ENCODE results near the gene GAL3ST3. TPM values are rescaled to one million over a fixed set of nuclear protein-coding genes. Genes with fewer than 3 reads are reported as not detected.

Gene GAL3ST3
- polyA plus RNA-seq, 1 experiment = not detected

DNA sequence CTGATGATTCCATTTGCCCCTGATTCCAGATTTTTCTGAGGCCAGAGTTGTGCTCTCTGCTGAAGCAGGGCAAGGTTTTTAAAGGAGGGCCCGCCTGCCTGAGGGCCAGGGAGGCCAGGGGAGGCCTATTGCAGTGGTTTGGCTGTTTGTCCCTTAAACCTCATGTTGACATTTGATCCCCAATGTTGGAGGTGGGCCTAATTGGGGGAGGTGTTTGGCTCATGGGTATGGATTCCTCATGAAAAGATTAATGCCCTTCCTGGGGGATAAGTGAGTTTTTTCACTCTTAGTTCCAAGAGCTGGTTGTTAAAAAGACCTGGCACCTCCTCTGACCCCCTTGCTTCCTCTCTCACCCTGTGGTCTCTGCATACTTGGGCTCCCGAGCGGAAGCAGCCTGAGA is 9.2 kb downstream of the GAL3ST3 start:
- Histone ChIP-seq H3K36me3 (ENCODE audit: control insufficient read depth, insufficient read depth, low read length) (no peaks in the 10 kb centered on the region), H3K27me3 (ENCODE audit: control insufficient read depth, insufficient read depth, low read length) (peaks cover 2% of the 10 kb centered on the region), H3K4me3 (ENCODE audit: low read depth, low read length) (no peak overlapping the region)
- TF ChIP-seq CTCF (IDR thresholded peaks at IDR 0.05; ENCODE audit: insufficient read depth, low read depth, low read length) = no peak
- POLR2A ChIA-PET = no interaction called here
- DNase-seq (ENCODE audit: low read depth) = no peak
- CTCF ChIA-PET = interaction anchor here (2.9 kb wide), 1 partner anchor 17 kb away, joined by 14 read pairs; no protein-coding TSS in a partner anchor

- no peak for TF ChIP-seq CTCF (IDR thresholded peaks at IDR 0.05; ENCODE audit: insufficient read depth, low read depth, low read length)
- Histone ChIP-seq H3K4me3 (ENCODE audit: low read depth, low read length) (no peak overlapping the region), H3K27me3 (ENCODE audit: control insufficient read depth, insufficient read depth, low read length) (peaks cover 2% of the 10 kb centered on the region), H3K36me3 (ENCODE audit: control insufficient read depth, insufficient read depth, low read length) (no peaks in the 10 kb centered on the region)
- no peak for DNase-seq (ENCODE audit: low read depth)
- CTCF ChIA-PET = interaction anchor here (2.2 to 3.8 kb wide), 3 partner anchors 8 to 14 kb away, joined by 5 to 31 read pairs (median 31); partner anchors contain the start of gene SF3B2
- POLR2A ChIA-PET = no interaction called here
Measured at GRCh38 chr11:66037327-66037726, 11.6 kb downstream of the GAL3ST3 start.

GRCh38 chr11:66036334-66036710 is 12.6 kb downstream of the GAL3ST3 start:
- no peak for TF ChIP-seq CTCF (IDR thresholded peaks at IDR 0.05; ENCODE audit: insufficient read depth, low read depth, low read length)
- Histone ChIP-seq H3K4me3 (ENCODE audit: low read depth, low read length) (no peak overlapping the region), H3K36me3 (ENCODE audit: control insufficient read depth, insufficient read depth, low read length) (no peaks in the 10 kb centered on the region), H3K27me3 (ENCODE audit: control insufficient read depth, insufficient read depth, low read length) (peaks cover 2% of the 10 kb centered on the region)
- ChIA-PET CTCF (interaction anchor here (1.1 to 3.8 kb wide), 4 partner anchors 9 to 21 kb away, joined by 3 to 31 read pairs (median 18); partner anchors contain the start of gene SF3B2), POLR2A (interaction anchor here (0.8 kb wide), 1 partner anchor 15 kb away, joined by 6 read pairs; the partner anchor contains the start of gene SF3B2)
- no peak for DNase-seq (ENCODE audit: low read depth)

DNA sequence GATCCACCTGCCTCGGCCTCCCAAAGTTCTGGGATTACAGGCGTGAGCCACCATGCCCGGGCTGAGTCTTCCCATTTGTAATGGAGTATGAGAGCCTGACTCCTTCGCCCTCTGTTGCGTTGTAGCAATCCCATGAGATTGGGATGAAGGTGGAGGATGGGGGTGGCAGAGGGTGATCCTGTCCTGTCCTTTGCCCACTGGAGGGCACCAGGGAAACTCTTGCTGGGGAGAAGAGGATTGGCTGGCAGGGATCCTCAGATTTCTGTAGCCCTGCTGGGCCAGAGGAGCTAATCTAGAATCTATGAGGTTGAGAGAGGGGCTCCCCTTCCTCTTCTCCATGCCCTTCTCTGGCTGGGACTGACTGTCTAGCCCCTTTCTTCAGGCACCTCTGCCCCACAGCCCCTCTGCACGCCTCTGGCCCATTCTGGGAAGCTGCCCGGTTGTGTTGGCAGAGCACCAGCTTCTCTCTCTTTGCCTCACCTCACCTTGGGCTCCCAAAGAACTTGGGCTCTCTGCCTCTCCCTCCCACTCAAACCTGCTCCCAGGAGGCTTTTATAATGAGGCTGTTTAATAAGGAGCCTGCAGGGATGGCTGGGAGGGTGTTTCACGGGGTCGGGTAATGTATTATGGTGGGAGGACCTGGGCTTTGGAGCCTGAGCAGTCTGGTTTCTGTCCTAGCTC is 13.2 kb downstream of the GAL3ST3 start:
- Histone ChIP-seq H3K4me3 (ENCODE audit: low read depth, low read length) (no peak overlapping the region), H3K27me3 (ENCODE audit: control insufficient read depth, insufficient read depth, low read length) (peaks cover 2% of the 10 kb centered on the region), H3K36me3 (ENCODE audit: control insufficient read depth, insufficient read depth, low read length) (no peaks in the 10 kb centered on the region)
- CTCF ChIA-PET = interaction anchor here (1.1 to 3.8 kb wide), 3 partner anchors 9 to 20 kb away, joined by 3 to 31 read pairs (median 31); no protein-coding TSS in a partner anchor
- POLR2A ChIA-PET = interaction anchor here (0.8 kb wide), 1 partner anchor 16 kb away, joined by 6 read pairs; the partner anchor contains the start of gene SF3B2
- no peak for DNase-seq (ENCODE audit: low read depth)
- TF ChIP-seq CTCF (IDR thresholded peaks at IDR 0.05; ENCODE audit: insufficient read depth, low read depth, low read length) = no peak

- Histone ChIP-seq H3K27me3 (ENCODE audit: control insufficient read depth, insufficient read depth, low read length) (peaks cover 2% of the 10 kb centered on the region), H3K36me3 (ENCODE audit: control insufficient read depth, insufficient read depth, low read length) (no peaks in the 10 kb centered on the region)
- CTCF ChIA-PET = interaction anchor here (3.2 to 3.7 kb wide), 2 partner anchors 11 to 12 kb away, joined by 14 to 31 read pairs; no protein-coding TSS in a partner anchor
Measured at GRCh38 chr11:66032957-66033735, 15.8 kb downstream of the GAL3ST3 start.

More at GRCh38 chr11:66032957-66033735, 15.8 kb downstream of the GAL3ST3 start:
- DNase-seq (ENCODE audit: low read depth) = no peak
- H3K4me3 ChIP-seq (ENCODE audit: low read depth, low read length) = no peak overlapping the region
- POLR2A ChIA-PET = no interaction called here
- no peak for TF ChIP-seq CTCF (IDR thresholded peaks at IDR 0.05; ENCODE audit: insufficient read depth, low read depth, low read length)

Data from BJ (cell line).